OCI-M1 (cell line): Measurements from ENCODE around the gene ASTN2.
A peak's percentile ranks its signal among the peaks of the same experiment; 100 is the strongest.

Experiments
- DNase-seq: peaks from one replicate; lab custom pipeline; 2025; lab: John Stamatoyannopoulos, UW

The ASTN2 gene

GRCh38 chr9:116387934-116388698, 1026.7 kb downstream of the ASTN2 start:
- no peak for DNase-seq

GRCh38 chr9:116383936-116384335, 1030.9 kb downstream of the ASTN2 start:
- DNase-seq = no peak

GRCh38 chr9:116383133-116383532, 1031.7 kb downstream of the ASTN2 start:
- DNase-seq = no peak

GRCh38 chr9:116382053-116382452, 1032.8 kb downstream of the ASTN2 start:
- peak; percentile 14 for DNase-seq

- no peak for DNase-seq
Observed at GRCh38 chr9:116381350-116381749, 1033.5 kb downstream of the ASTN2 start.

GRCh38 chr9:116380496-116380995, 1034.3 kb downstream of the ASTN2 start:
- DNase-seq = no peak

- DNase-seq = no peak
Observed at GRCh38 chr9:116379821-116380220, 1035.0 kb downstream of the ASTN2 start.

- no peak for DNase-seq
Observed at GRCh38 chr9:116378873-116379272, 1036.0 kb downstream of the ASTN2 start.

GRCh38 chr9:116377179-116377798, 1037.6 kb downstream of the ASTN2 start:
- no peak for DNase-seq
